KMS-11 (cell line): Measurements from ENCODE around the gene NXPE3.

Experiments
- H2AFZ ChIP-seq: fragments of 200-600 bp; sonication (generic); 2 replicates; pipeline ENCODE4 v1.6.1; 2016; ENCODE audit warnings: antibody characterized with exemption, mixed run types, low read depth
- H3K27ac ChIP-seq: fragments of 200-600 bp; sonication (generic); 2 replicates; pipeline ENCODE4 v1.6.1; 2016; ENCODE audit warnings: mild to moderate bottlenecking, mixed run types
- H3K27me3 ChIP-seq: fragments of 200-600 bp; sonication (generic); 2 replicates; pipeline ENCODE4 v1.6.1; 2017; ENCODE audit warnings: mild to moderate bottlenecking, low read depth, mixed run types, moderate library complexity; ENCODE audit not compliant: insufficient read depth
- H3K36me3 ChIP-seq: fragments of 200-600 bp; sonication (generic); 2 replicates; pipeline ENCODE4 v1.6.1; 2017; ENCODE audit warnings: mild to moderate bottlenecking, mixed run types; ENCODE audit not compliant: insufficient read depth
- H3K4me1 ChIP-seq: fragments of 200-600 bp; sonication (generic); 2 replicates; pipeline ENCODE4 v1.6.1; 2016; ENCODE audit warnings: mild to moderate bottlenecking, low read depth, mixed run types; ENCODE audit not compliant: poor library complexity, severe bottlenecking
- H3K4me2 ChIP-seq: fragments of 200-600 bp; sonication (generic); 2 replicates; pipeline ENCODE4 v1.7.0; 2016; ENCODE audit warnings: mild to moderate bottlenecking, mixed run types
- H3K4me3 ChIP-seq: fragments of 200-600 bp; sonication (generic); IDR thresholded peaks from 2 replicates; pipeline ENCODE4 v1.6.1; 2017; ENCODE audit warnings: low read depth, low read length, mixed read lengths; ENCODE audit not compliant: insufficient read depth
- H3K79me2 ChIP-seq: fragments of 200-600 bp; sonication (generic); 2 replicates; pipeline ENCODE4 v1.6.1; 2016; ENCODE audit warnings: low read depth, mixed run types; ENCODE audit not compliant: insufficient read depth
- H3K9ac ChIP-seq: fragments of 200-600 bp; sonication (generic); 2 replicates; pipeline ENCODE4 v1.6.1; 2016; ENCODE audit warnings: mild to moderate bottlenecking, mixed run types
- H4K20me1 ChIP-seq: fragments of 200-600 bp; sonication (generic); 2 replicates; pipeline ENCODE4 v1.6.1; 2016; ENCODE audit warnings: mild to moderate bottlenecking, mixed run types; ENCODE audit not compliant: insufficient read depth
- TF ChIP-seq, protein P1 (sequence below): fragments of 200-600 bp; sonication (generic); conservative IDR thresholded peaks from 2 replicates; pipeline ENCODE4 v1.6.1; 2017; ENCODE audit warnings: low read depth, mild to moderate bottlenecking, antibody characterized with exemption, low read length, moderate library complexity, mixed read lengths

Gene NXPE3

DNA sequence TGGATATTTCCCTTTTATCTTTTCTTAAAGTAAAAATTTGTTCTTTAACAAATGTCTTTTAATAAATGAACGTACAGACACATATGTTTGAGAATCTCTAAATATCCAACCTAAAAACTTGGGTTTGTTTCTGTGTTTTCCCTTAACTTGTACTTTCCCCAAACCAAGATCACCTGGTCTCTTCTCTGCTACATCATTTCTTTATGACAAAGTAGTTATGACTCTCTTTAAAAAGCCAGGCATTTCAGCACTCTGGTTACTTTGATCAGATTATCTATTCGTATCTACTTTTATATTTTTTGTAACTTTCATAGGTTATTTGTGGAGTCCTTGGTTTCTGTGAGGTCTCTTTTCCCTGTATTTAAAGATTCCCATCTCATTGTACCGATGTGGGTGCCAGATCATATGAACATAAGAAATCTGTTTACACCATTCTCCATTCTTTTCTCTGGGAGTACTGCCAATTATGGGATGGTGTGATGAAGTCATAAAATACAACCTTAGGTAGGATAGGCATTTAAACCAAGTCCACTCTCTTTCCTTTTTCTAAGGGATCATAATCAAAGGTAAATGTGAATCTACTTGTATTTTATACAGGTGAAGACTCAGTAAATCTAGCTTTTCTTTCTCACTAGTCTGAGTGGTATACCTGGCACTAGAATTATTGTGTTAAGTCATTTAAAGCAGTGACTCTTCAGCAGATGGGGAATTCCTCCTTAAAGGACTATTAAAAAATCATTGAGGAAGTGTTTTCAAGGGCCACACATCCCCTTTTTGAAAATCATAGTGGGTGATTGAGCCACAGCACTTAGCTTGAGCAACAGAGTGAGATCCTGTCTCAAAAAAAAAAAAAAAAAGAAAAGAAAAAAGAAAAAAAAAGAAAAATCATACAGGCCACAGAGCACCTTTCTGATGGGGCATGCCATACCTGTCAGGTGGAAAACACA, 57.9 kb downstream of the NXPE3 start:
- no peak overlapping the region for H3K4me2 ChIP-seq
- no peak overlapping the region for H3K9ac ChIP-seq
- H3K27ac ChIP-seq, result no peak overlapping the region
- no peaks in the 10 kb centered on the region for H3K36me3 ChIP-seq
- peaks cover 17% of the 10 kb centered on the region for H3K4me1 ChIP-seq
- H2AFZ ChIP-seq, result no peak overlapping the region
- no peak overlapping the region for H3K4me3 ChIP-seq
- TF ChIP-seq, protein P1, sequence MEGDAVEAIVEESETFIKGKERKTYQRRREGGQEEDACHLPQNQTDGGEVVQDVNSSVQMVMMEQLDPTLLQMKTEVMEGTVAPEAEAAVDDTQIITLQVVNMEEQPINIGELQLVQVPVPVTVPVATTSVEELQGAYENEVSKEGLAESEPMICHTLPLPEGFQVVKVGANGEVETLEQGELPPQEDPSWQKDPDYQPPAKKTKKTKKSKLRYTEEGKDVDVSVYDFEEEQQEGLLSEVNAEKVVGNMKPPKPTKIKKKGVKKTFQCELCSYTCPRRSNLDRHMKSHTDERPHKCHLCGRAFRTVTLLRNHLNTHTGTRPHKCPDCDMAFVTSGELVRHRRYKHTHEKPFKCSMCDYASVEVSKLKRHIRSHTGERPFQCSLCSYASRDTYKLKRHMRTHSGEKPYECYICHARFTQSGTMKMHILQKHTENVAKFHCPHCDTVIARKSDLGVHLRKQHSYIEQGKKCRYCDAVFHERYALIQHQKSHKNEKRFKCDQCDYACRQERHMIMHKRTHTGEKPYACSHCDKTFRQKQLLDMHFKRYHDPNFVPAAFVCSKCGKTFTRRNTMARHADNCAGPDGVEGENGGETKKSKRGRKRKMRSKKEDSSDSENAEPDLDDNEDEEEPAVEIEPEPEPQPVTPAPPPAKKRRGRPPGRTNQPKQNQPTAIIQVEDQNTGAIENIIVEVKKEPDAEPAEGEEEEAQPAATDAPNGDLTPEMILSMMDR, result no peak
- H4K20me1 ChIP-seq, result no peaks in the 10 kb centered on the region
- no peaks in the 10 kb centered on the region for H3K27me3 ChIP-seq
- H3K79me2 ChIP-seq, result no peaks in the 10 kb centered on the region

DNA sequence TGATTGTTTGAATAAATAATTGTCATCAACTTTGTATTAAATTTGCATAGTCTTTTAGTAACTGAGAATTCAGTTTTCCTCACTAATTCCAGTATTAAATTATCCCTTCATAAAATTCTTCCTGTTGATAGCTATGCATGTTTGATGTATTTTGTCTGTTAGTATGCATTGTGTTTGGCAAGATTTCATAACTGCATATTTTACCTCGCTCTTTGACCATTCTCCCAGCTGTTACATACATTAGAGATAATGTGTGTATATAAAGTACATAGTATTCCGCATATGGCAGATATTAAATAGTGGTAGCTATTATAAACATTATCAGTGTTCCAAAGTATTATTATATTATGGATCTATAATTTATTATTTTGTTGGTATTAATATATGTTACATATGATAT, 59.7 kb downstream of the NXPE3 start:
- no peak overlapping the region for H3K27ac ChIP-seq
- TF ChIP-seq, protein P1, result no peak
- H3K27me3 ChIP-seq, result no peaks in the 10 kb centered on the region
- H4K20me1 ChIP-seq, result no peaks in the 10 kb centered on the region
- peaks cover 9% of the 10 kb centered on the region for H3K4me1 ChIP-seq
- no peak overlapping the region for H3K9ac ChIP-seq
- H3K4me2 ChIP-seq, result no peak overlapping the region
- H3K4me3 ChIP-seq, result no peak overlapping the region
- no peaks in the 10 kb centered on the region for H3K79me2 ChIP-seq
- H2AFZ ChIP-seq, result no peak overlapping the region
- no peaks in the 10 kb centered on the region for H3K36me3 ChIP-seq

DNA sequence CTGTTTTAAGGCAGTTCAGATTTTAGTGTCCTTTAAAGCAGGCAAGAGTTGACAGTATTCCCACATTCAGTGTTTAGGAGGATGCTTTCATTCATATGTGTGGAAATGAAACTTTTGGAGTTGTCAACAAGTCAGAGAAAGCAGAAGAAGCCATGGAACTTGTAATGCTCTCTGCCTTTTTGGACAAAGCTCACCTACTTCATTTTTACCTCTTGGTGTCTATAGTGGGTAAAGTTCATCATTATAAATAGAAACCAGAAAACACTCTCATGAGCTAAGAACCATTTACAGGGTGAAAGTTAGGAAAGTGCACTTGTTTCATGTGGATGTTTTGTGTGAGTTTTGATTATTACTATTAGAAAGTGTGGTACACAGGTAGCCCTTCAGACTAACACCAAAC, 61.1 kb downstream of the NXPE3 start:
- TF ChIP-seq, protein P1, result no peak
- H3K4me2 ChIP-seq, result no peak overlapping the region
- H3K27ac ChIP-seq, result no peak overlapping the region
- no peak overlapping the region for H3K4me3 ChIP-seq
- no peak overlapping the region for H2AFZ ChIP-seq
- H4K20me1 ChIP-seq, result no peaks in the 10 kb centered on the region
- H3K9ac ChIP-seq, result no peak overlapping the region
- no peaks in the 10 kb centered on the region for H3K36me3 ChIP-seq
- H3K79me2 ChIP-seq, result no peaks in the 10 kb centered on the region
- no peaks in the 10 kb centered on the region for H3K4me1 ChIP-seq
- H3K27me3 ChIP-seq, result no peaks in the 10 kb centered on the region

DNA sequence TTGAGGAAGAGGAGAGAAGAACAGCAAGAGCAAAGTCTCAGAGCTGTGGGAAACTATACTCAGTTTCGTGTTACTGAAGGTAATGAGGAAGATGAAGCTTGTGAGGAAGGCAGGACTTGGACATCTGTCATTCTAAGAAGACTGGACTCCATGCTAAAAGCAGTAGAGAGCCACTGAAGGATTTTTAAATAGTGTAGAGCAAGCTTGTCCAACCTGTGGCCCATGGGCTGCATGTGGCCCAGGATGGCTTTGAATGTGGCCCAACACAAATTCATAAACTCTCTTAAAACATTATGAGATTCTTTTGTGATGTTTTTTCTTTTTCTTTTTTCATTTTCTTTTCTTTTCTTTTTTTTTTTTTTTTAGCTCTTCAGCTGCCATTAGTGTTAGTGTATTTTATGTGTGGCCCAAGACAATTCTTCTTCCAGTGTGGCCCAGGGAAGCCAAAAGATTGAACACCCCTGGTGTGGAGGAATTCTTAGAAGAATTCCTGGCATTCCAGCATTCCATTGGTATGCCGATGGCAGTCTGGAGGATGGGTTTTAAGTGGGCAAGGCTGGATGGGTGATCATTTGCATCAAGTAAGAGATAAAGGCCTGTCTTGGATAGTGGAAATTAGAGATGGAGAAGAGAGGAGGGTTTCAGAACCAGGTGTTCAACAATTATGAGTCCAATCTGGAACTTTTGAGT, 63.4 kb downstream of the NXPE3 start:
- no peak overlapping the region for H3K4me3 ChIP-seq
- TF ChIP-seq, protein P1, result no peak
- H4K20me1 ChIP-seq, result no peaks in the 10 kb centered on the region
- H3K9ac ChIP-seq, result no peak overlapping the region
- H3K27me3 ChIP-seq, result no peaks in the 10 kb centered on the region
- H3K36me3 ChIP-seq, result no peaks in the 10 kb centered on the region
- H3K27ac ChIP-seq, result no peak overlapping the region
- no peaks in the 10 kb centered on the region for H3K79me2 ChIP-seq
- no peaks in the 10 kb centered on the region for H3K4me1 ChIP-seq
- no peak overlapping the region for H3K4me2 ChIP-seq
- no peak overlapping the region for H2AFZ ChIP-seq
